GM12873 (cell line): ENCODE data around the gene ANKIB1.

ENCODE experiments used
- CTCF ChIP-seq: IDR thresholded peaks from 2 replicates; pipeline ENCODE4 v1.5.1; 2012; ENCODE audit warnings: low read depth, mild to moderate bottlenecking, moderate library complexity, low read length, control low read depth; ENCODE audit not compliant: insufficient read depth; ENCODE audit errors: missing control alignments

Gene ANKIB1

GRCh38 chr7:92352009-92352408 is 106.2 kb downstream of the ANKIB1 start:
- no peak for TF ChIP-seq CTCF

- TF ChIP-seq CTCF = no peak
Observed at GRCh38 chr7:92354214-92354613, 108.4 kb downstream of the ANKIB1 start.

- no peak for TF ChIP-seq CTCF
Observed at GRCh38 chr7:92356406-92356805, 110.6 kb downstream of the ANKIB1 start.

GRCh38 chr7:92357260-92357659 is 111.5 kb downstream of the ANKIB1 start:
- TF ChIP-seq CTCF = no peak

GRCh38 chr7:92359801-92360200 is 114.0 kb downstream of the ANKIB1 start:
- no peak for TF ChIP-seq CTCF

GRCh38 chr7:92360387-92360786 is 114.6 kb downstream of the ANKIB1 start:
- TF ChIP-seq CTCF = no peak

- TF ChIP-seq CTCF = no peak
Observed at GRCh38 chr7:92362131-92362530, 116.4 kb downstream of the ANKIB1 start.
